Endothelial cell (in vitro differentiated cells): ENCODE data around the gene FGF23. TPM values are rescaled to one million over a fixed set of nuclear protein-coding genes. Genes with fewer than 3 reads are reported as not detected.

Experiments
- DNase-seq: peaks from one replicate; pipeline ENCODE4 v3.0.0; 2021; ENCODE audit warnings: low spot score
- H3K27ac Mint-ChIP-seq: one replicate; pipeline ENCODE4 v1.8.0; 2021; ENCODE audit warnings: mixed read lengths, inconsistent platforms; ENCODE audit not compliant: unreplicated experiment
- H3K27me3 Mint-ChIP-seq: one replicate; pipeline ENCODE4 v1.8.0; 2021; ENCODE audit warnings: mild to moderate bottlenecking, moderate library complexity, mixed read lengths, inconsistent platforms; ENCODE audit not compliant: unreplicated experiment
- H3K36me3 Mint-ChIP-seq: one replicate; pipeline ENCODE4 v1.8.0; 2021; ENCODE audit warnings: mild to moderate bottlenecking, low read depth, mixed read lengths, inconsistent platforms; ENCODE audit not compliant: unreplicated experiment
- H3K4me1 Mint-ChIP-seq: one replicate; pipeline ENCODE4 v1.8.0; 2021; ENCODE audit warnings: mild to moderate bottlenecking, mixed read lengths, inconsistent platforms; ENCODE audit not compliant: unreplicated experiment
- H3K4me3 Mint-ChIP-seq: one replicate; pipeline ENCODE4 v1.8.0; 2021; ENCODE audit warnings: mild to moderate bottlenecking, mixed read lengths, inconsistent platforms; ENCODE audit not compliant: unreplicated experiment
- H3K9me3 Mint-ChIP-seq: one replicate; pipeline ENCODE4 v1.8.0; 2021; ENCODE audit warnings: mixed read lengths, inconsistent platforms; ENCODE audit not compliant: unreplicated experiment
- CTCF ChIP-seq: fragments of 200-600 bp; sonication (generic); IDR thresholded peaks from one replicate; pipeline ENCODE4 v1.5.0; 2021; ENCODE audit warnings: antibody characterized with exemption; ENCODE audit not compliant: unreplicated experiment
- total RNA-seq: library from RNA; stranded (reverse); fragmentation: NEBNext Ultra II Directional; extraction: Animal tissue kit (Norgen Biotek cat#: 25700); gene quantifications from one replicate; pipeline ENCODE4 v1.2.1, GENCODE V29; 2021; ENCODE audit not compliant: unreplicated experiment

Gene FGF23
- total RNA-seq, 1 donor from 2014 or later = not detected

GRCh38 chr12:4388032-4388431 lies 8.5 kb upstream of the FGF23 start:
- no peak overlapping the region for H3K27ac Mint-ChIP-seq
- H3K36me3 Mint-ChIP-seq = no peaks in the 10 kb centered on the region
- H3K9me3 Mint-ChIP-seq = no peaks in the 10 kb centered on the region
- no peak overlapping the region for H3K4me3 Mint-ChIP-seq
- DNase-seq = no peak
- H3K4me1 Mint-ChIP-seq = no peaks in the 10 kb centered on the region
- TF ChIP-seq CTCF = no peak
- peaks cover 2% of the 10 kb centered on the region for H3K27me3 Mint-ChIP-seq

- Mint-ChIP-seq H3K36me3 (no peaks in the 10 kb centered on the region), H3K9me3 (no peaks in the 10 kb centered on the region), H3K27ac (no peak overlapping the region), H3K4me3 (no peak overlapping the region), H3K4me1 (no peaks in the 10 kb centered on the region), H3K27me3 (peaks cover 2% of the 10 kb centered on the region)
- DNase-seq = no peak
- TF ChIP-seq CTCF = no peak
Observed at GRCh38 chr12:4387607-4388006, 8.1 kb upstream of the FGF23 start.

- Mint-ChIP-seq H3K36me3 (no peaks in the 10 kb centered on the region), H3K9me3 (no peaks in the 10 kb centered on the region), H3K27me3 (peaks cover 4% of the 10 kb centered on the region), H3K4me1 (no peaks in the 10 kb centered on the region), H3K27ac (no peak overlapping the region), H3K4me3 (no peak overlapping the region)
- TF ChIP-seq CTCF = no peak
- no peak for DNase-seq
Observed at GRCh38 chr12:4386801-4387200, 7.3 kb upstream of the FGF23 start.

- Mint-ChIP-seq H3K27ac (no peak overlapping the region), H3K27me3 (peaks cover 4% of the 10 kb centered on the region), H3K9me3 (no peaks in the 10 kb centered on the region), H3K4me1 (peaks cover 5% of the 10 kb centered on the region), H3K36me3 (no peaks in the 10 kb centered on the region), H3K4me3 (no peak overlapping the region)
- peak; percentile 30 for DNase-seq
- no peak for TF ChIP-seq CTCF
Observed at GRCh38 chr12:4383304-4383865, 3.9 kb upstream of the FGF23 start.

- TF ChIP-seq CTCF = no peak
- Mint-ChIP-seq H3K4me1 (peaks cover 5% of the 10 kb centered on the region), H3K4me3 (no peak overlapping the region), H3K27ac (no peak overlapping the region), H3K36me3 (no peaks in the 10 kb centered on the region), H3K27me3 (peaks cover 4% of the 10 kb centered on the region), H3K9me3 (no peaks in the 10 kb centered on the region)
- no peak for DNase-seq
Observed at GRCh38 chr12:4380332-4380731, 820 bp upstream of the FGF23 start.
